Common myeloid progenitor, CD34-positive (primary cell): Measurements from ENCODE around the gene SHE.

ENCODE experiments used
- CTCF ChIA-PET: fragments of 350-600 bp; sonication (Branson Sonifier 250); formaldehyde crosslinking; loops from one replicate; lab custom pipeline; 2021; ENCODE audit warnings: antibody characterized with exemption; lab: Charles Lee
- POLR2A ChIA-PET: fragments of 350-600 bp; sonication (Branson Sonifier 250); formaldehyde crosslinking; loops from one replicate; lab custom pipeline; 2021; ENCODE audit warnings: antibody characterized with exemption; lab: Charles Lee
- DNase-seq, 3 donors: peaks; one replicate each; pipeline versions ENCODE4 v3.0.0 to v3.0.0-alpha.2; 2013
- H3K27ac ChIP-seq, 2 experiments: 1 replicate in 1 of 2; 2 replicates in 1 of 2; pipeline ENCODE4 v1.7.0; 2013; ENCODE audit warnings: inconsistent platforms in 2 of 2, low read length in 2 of 2, mild to moderate bottlenecking in 2 of 2, low read depth in 1 of 2, moderate library complexity in 1 of 2; ENCODE audit not compliant: severe bottlenecking in 2 of 2, insufficient read depth in 1 of 2, poor library complexity in 1 of 2
- H3K27me3 ChIP-seq, 5 experiments: replicated peaks in 2 of 5; 1 replicate in 3 of 5; 2 replicates in 2 of 5; pipeline versions ENCODE4 v1.6.1 to v1.7.0; 2013; ENCODE audit warnings: low read length in 4 of 5, mild to moderate bottlenecking in 2 of 5, moderate library complexity in 2 of 5, inconsistent platforms in 1 of 5; ENCODE audit not compliant: insufficient read depth in 5 of 5, control insufficient read depth in 4 of 5
- H3K36me3 ChIP-seq, 4 experiments: 1 replicate in 2 of 4; 2 replicates in 2 of 4; pipeline versions ENCODE4 v1.6.1 to v1.7.0; 2013; ENCODE audit warnings: low read length in 3 of 4, control low read depth in 1 of 4, mild to moderate bottlenecking in 1 of 4; ENCODE audit not compliant: control insufficient read depth in 4 of 4, insufficient read depth in 4 of 4
- H3K4me1 ChIP-seq, 4 experiments: 1 replicate in 3 of 4; 2 replicates in 1 of 4; pipeline versions ENCODE4 v1.6.1 to v1.7.1; 2013; ENCODE audit warnings: low read length in 3 of 4, mild to moderate bottlenecking in 3 of 4, control low read depth in 1 of 4, inconsistent platforms in 1 of 4, moderate library complexity in 1 of 4; ENCODE audit not compliant: control insufficient read depth in 4 of 4, insufficient read depth in 4 of 4; ENCODE audit errors: control extremely low read depth in 1 of 4
- H3K4me3 ChIP-seq, 7 experiments: 1 replicate in 4 of 7; 2 replicates in 3 of 7; pipeline versions ENCODE4 v1.5.1 to v1.7.0; 2013; ENCODE audit warnings: mild to moderate bottlenecking in 7 of 7, low read length in 6 of 7, moderate library complexity in 6 of 7, inconsistent platforms in 2 of 7, low read depth in 2 of 7, control low read depth in 1 of 7; ENCODE audit not compliant: insufficient read depth in 4 of 7, control insufficient read depth in 1 of 7; ENCODE audit errors: extremely low read depth in 1 of 7
- H3K9me3 ChIP-seq, 5 experiments: 1 replicate in 4 of 5; 2 replicates in 1 of 5; pipeline versions ENCODE4 v1.6.1 to v1.7.1; 2013; ENCODE audit warnings: low read length in 4 of 5, mild to moderate bottlenecking in 2 of 5, inconsistent platforms in 1 of 5, low read depth in 1 of 5, moderate library complexity in 1 of 5; ENCODE audit not compliant: control insufficient read depth in 4 of 5, insufficient read depth in 2 of 5; ENCODE audit errors: control extremely low read depth in 1 of 5
- WGBS: methylation state at CpG from one replicate; pipeline ENCODE4 v1.1.5; 2013; ENCODE audit not compliant: insufficient coverage; 5-methylcytosine and 5-hydroxymethylcytosine counted together

Gene SHE

DNA sequence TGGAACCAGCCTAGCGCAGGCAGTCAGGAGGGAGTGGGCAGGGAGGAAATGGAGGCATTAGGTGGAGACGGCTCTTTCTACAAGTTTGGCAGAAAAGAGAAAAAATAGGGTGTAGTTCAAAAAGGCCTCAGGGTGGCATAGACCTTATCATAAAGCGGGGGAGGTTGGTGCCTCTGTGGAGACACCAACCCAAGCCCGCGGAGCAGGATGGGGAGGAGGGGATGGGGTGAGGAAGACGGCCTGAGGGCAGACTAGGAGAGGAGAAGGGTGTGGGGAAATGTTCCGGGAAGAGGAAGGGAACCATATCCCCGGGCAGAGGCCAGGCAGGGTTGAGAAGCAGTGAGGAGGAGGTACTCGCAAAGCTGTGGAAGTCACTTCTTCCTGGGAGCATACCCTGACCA, 17.4 kb upstream of the SHE start:
- no peaks in the 10 kb centered on the region for H3K36me3 ChIP-seq
- H3K9me3 ChIP-seq = no peaks in the 10 kb centered on the region
- ChIA-PET POLR2A (no interaction called here), CTCF (no interaction called here)
- H3K4me3 ChIP-seq = no peak overlapping the region
- no peaks in the 10 kb centered on the region for H3K27me3 ChIP-seq
- no peaks in the 10 kb centered on the region for H3K4me1 ChIP-seq
- H3K27ac ChIP-seq = no peak overlapping the region
- 85% methylated on average over 6 of the region's 9 CpGs for WGBS
- no peak for DNase-seq

DNA sequence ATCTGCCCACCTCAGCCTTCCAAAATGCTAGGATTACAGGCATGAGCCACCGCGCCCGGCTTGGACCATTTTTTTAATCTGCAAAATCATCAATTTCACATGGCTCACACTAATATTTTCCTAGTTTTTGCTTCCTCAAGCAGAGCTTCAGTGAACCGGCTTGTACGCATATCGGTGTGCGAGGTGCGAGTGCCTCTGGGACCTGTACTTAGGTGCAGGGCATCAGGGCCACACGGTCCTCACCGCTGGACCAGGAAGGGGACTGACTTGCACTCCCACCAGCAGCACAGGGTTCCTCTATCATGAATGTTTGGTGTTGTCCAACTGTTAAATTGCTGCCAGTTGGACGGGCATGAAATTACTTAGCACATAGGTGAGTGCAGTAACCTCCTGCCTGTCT, 15.4 kb upstream of the SHE start:
- no peak for DNase-seq
- no peaks in the 10 kb centered on the region for H3K9me3 ChIP-seq
- no peak overlapping the region for H3K27ac ChIP-seq
- no peak overlapping the region for H3K4me3 ChIP-seq
- ChIA-PET POLR2A (no interaction called here), CTCF (interaction anchor here (1.1 to 2.2 kb wide), 2 partner anchors 21 to 29 kb away, joined by 5 to 9 read pairs; no protein-coding TSS in a partner anchor)
- no peaks in the 10 kb centered on the region for H3K36me3 ChIP-seq
- 98% methylated on average over 11 of the region's 11 CpGs for WGBS
- H3K27me3 ChIP-seq = no peaks in the 10 kb centered on the region
- H3K4me1 ChIP-seq = no peaks in the 10 kb centered on the region

DNA sequence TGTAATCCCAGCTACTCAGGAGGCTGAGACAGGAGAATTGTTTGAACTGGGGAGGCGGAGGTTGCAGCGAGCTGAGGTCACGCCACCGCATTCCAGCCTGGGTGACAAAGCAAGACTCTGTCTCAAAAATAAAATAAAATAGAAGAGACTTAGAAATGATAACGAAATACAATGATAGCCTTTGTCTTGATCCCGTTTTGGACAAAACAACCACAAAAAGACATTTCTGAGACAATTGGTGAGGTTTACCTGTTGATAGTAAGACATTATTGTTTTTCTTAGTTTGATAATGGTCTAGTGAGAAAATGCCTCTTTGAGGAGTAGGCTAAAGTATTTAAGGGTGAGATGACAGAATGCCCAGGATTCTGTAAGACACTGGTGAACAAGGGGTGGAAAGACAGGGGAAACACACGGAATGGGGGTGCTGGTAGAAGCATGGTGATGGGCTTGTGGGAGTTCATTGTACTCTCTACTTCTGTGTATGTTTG, 11.9 kb upstream of the SHE start:
- 98% methylated on average over 6 of the region's 7 CpGs for WGBS
- POLR2A ChIA-PET = no interaction called here
- CTCF ChIA-PET = interaction anchor here (1.0 kb wide), 1 partner anchor 9 kb away, joined by 4 read pairs; no protein-coding TSS in a partner anchor
- Histone ChIP-seq H3K4me3 (no peak overlapping the region), H3K9me3 (no peaks in the 10 kb centered on the region), H3K27ac (no peak overlapping the region), H3K36me3 (no peaks in the 10 kb centered on the region), H3K27me3 (no peaks in the 10 kb centered on the region), H3K4me1 (no peaks in the 10 kb centered on the region)
- DNase-seq = no peak

DNA sequence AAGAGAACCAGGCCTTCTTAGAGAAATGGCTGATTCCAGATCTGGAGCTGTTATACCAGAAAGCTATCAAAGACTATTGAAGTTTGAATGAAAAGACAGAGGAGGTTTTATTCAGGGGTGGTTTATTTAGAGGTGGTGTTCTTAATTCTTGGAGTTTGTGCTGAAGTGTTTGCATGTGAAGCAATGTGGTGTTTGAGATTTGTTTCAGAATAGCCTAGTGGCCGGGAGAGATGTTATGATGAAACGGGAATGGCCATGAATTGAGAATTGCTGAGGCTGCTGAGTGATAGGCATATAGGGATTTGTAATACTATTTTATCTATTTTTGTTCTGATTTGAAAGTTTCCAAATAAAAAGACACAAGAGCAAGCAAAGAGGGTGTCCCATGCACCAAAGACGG, 10.5 kb upstream of the SHE start:
- Histone ChIP-seq H3K36me3 (no peaks in the 10 kb centered on the region), H3K9me3 (no peaks in the 10 kb centered on the region), H3K4me1 (no peaks in the 10 kb centered on the region), H3K27ac (no peak overlapping the region), H3K27me3 (peaks cover 0 to 2% (median 0%) of the 10 kb centered on the region in 5 experiments), H3K4me3 (no peak overlapping the region)
- DNase-seq = no peak
- POLR2A ChIA-PET = no interaction called here
- WGBS = 100% methylated on average over 1 of the region's 3 CpGs
- CTCF ChIA-PET = interaction anchor here (1.2 kb wide), 1 partner anchor 32 kb away, joined by 3 read pairs; no protein-coding TSS in a partner anchor

DNA sequence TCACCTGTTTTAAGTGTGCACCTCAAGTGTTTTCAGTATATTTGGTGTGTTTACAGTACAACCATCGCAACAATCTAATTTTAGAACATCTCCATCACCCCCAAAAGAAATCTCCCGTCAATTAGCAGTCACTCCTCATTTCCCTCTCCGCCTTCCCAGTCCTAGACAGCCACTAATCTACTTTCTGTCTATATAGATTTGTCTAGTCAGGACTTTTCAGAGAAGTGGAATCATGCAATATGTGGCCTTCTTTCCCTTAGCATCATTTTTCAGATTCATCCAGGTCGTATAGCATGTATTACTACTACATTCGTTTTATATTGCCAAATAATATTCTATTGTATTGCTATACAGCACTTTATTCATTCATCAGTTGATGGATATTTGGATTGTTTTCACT, 1.7 kb upstream of the SHE start:
- no peak overlapping the region for H3K27ac ChIP-seq
- no peak for DNase-seq
- no peak overlapping the region for H3K4me3 ChIP-seq
- ChIA-PET CTCF (interaction anchor here (1.5 kb wide), 1 partner anchor 74 kb away, joined by 4 read pairs; no protein-coding TSS in a partner anchor), POLR2A (no interaction called here)
- peaks cover 0 to 17% (median 10%) of the 10 kb centered on the region in 4 experiments for H3K4me1 ChIP-seq
- WGBS = 100% methylated on average over 2 of the region's 5 CpGs
- H3K36me3 ChIP-seq = no peaks in the 10 kb centered on the region
- H3K27me3 ChIP-seq = peaks cover 9 to 50% (median 24%) of the 10 kb centered on the region in 5 experiments
- peaks cover 0 to 7% (median 2%) of the 10 kb centered on the region in 5 experiments for H3K9me3 ChIP-seq

DNA sequence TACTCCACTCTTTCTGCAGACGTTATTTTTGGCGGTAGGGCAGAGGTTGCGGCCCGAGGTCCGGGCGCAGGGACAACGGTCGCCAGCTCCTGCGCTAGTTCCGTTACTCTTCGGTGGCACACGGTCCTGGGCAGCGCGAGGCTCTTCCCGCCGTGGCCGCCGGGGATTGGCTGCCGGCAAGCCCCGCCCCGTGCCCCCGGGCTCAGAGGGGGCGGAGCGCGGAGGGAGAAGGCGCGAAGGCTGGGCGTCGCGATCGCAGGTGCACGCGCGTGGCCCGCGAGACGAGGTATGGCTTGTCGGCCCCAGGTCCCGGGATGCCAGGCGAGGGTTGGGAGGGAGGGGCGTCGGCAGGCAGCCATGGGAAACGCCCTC, 518 bp upstream of the SHE start:
- H3K4me3 ChIP-seq = peak overlapping the region in 4 of 7 experiments; percentile 32 to 63 (median 59)
- H3K36me3 ChIP-seq = no peaks in the 10 kb centered on the region
- peaks cover 0 to 7% (median 2%) of the 10 kb centered on the region in 5 experiments for H3K9me3 ChIP-seq
- CTCF ChIA-PET = interaction anchor here (1.5 kb wide), 1 partner anchor 73 kb away, joined by 4 read pairs; no protein-coding TSS in a partner anchor
- no peak overlapping the region for H3K27ac ChIP-seq
- peaks cover 0 to 18% (median 10%) of the 10 kb centered on the region in 4 experiments for H3K4me1 ChIP-seq
- 17% methylated on average over 36 of the region's 43 CpGs for WGBS
- DNase-seq = no peak
- POLR2A ChIA-PET = no interaction called here
- peaks cover 9 to 50% (median 24%) of the 10 kb centered on the region in 5 experiments for H3K27me3 ChIP-seq

DNA sequence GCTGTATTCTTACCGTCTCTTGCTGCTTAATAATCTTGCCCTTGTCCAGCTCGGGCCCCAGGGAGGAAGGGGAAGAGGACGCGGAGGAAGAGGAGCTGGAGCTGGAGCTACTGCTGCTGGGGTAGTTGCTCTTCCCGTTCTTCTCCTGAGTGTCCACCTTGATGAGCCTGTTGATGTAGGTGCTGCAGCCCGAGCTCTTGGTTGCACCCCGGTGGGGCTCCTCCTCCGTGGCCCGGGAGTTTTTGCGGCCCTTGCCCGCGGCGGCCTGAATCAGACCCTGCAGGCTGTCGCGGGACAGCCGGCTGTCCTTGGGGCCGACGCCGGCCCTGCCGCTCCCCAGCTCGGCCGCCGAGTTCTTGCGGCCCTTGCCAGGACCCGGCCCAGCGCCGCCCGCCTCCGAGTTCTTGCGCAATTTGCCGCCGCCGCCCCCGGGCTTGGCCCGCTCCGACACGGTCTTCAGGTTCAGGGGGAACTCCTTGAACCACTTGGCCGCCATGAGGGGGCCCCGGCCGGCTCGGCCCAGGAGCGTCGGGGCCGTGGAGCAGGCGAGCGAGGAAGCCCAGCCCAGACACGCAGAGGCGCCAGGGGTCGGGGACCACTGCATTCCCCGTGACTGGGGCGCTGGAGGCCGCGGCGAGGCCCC, 668 bp downstream of the SHE start:
- H3K4me3 ChIP-seq = peak overlapping the region in 5 of 7 experiments; percentile 10 to 63 (median 55)
- peaks cover 0 to 7% (median 2%) of the 10 kb centered on the region in 5 experiments for H3K9me3 ChIP-seq
- CTCF ChIA-PET = interaction anchor here (0.9 to 2.1 kb wide), 4 partner anchors 19 to 47 kb away, joined by 3 to 6 read pairs (median 4); no protein-coding TSS in a partner anchor
- DNase-seq = peak in 1 of 3 donors; percentile 36
- no peak overlapping the region for H3K27ac ChIP-seq
- H3K27me3 ChIP-seq = peaks cover 9 to 50% (median 24%) of the 10 kb centered on the region in 5 experiments
- H3K36me3 ChIP-seq = no peaks in the 10 kb centered on the region
- peaks cover 0 to 26% (median 18%) of the 10 kb centered on the region in 4 experiments for H3K4me1 ChIP-seq
- 7% methylated on average over 54 of the region's 54 CpGs for WGBS
- POLR2A ChIA-PET = no interaction called here
